Large intestine (tissue), 3 donors: ENCODE results near the gene PTPN18. TPM values are rescaled to one million over a fixed set of nuclear protein-coding genes. Genes with fewer than 3 reads are reported as not detected.

Experiments used
- DNase-seq, 2 donors: peaks; one replicate each; pipeline versions ENCODE4 v3.0.0 to v3.0.0-alpha.2; 2013
- H3K27ac ChIP-seq: one replicate; pipeline ENCODE4 v1.5.1; 2013; ENCODE audit warnings: low read length
- H3K27me3 ChIP-seq: 2 replicates; pipeline ENCODE4 v1.6.1; 2013; ENCODE audit warnings: low read length; ENCODE audit not compliant: control insufficient read depth, insufficient read depth
- H3K36me3 ChIP-seq: 2 replicates; pipeline ENCODE4 v1.6.1; 2013; ENCODE audit warnings: low read length; ENCODE audit not compliant: control insufficient read depth, insufficient read depth
- H3K4me1 ChIP-seq: one replicate; pipeline ENCODE4 v1.6.1; 2013; ENCODE audit warnings: low read length; ENCODE audit not compliant: control insufficient read depth, insufficient read depth
- H3K4me3 ChIP-seq: one replicate; pipeline ENCODE4 v1.5.1; 2013; ENCODE audit warnings: low read length
- H3K9me3 ChIP-seq: one replicate; pipeline ENCODE4 v1.6.1; 2013; ENCODE audit warnings: mild to moderate bottlenecking, low read depth, low read length, moderate library complexity; ENCODE audit not compliant: control insufficient read depth
- WGBS: methylation state at CpG from one replicate; pipeline ENCODE4 v1.1.5; 2013; ENCODE audit warnings: low lambda C conversion rate; ENCODE audit not compliant: insufficient coverage; 5-methylcytosine and 5-hydroxymethylcytosine counted together
- polyA plus RNA-seq: library from polyadenylated mRNA; unstranded; fragments of 120-200 nt; gene quantifications from one replicate; pipeline ENCODE4 v1.2.1, GENCODE V29; 2013

PTPN18 gene
- polyA plus RNA-seq, 1 donor, result 64.4 TPM

GRCh38 chr2:130372833-130373807 lies 17.3 kb downstream of the PTPN18 start:
- Histone ChIP-seq H3K4me1 (peaks cover 4% of the 10 kb centered on the region), H3K36me3 (peaks cover 22% of the 10 kb centered on the region), H3K9me3 (no peaks in the 10 kb centered on the region), H3K4me3 (peak overlapping the region; percentile 70), H3K27ac (peak overlapping the region; percentile 76), H3K27me3 (no peaks in the 10 kb centered on the region)
- 80% methylated on average over 1 of the region's 24 CpGs for WGBS
- DNase-seq, result no peak

- Histone ChIP-seq H3K36me3 (peaks cover 22% of the 10 kb centered on the region), H3K27ac (no peak overlapping the region), H3K27me3 (no peaks in the 10 kb centered on the region), H3K4me3 (no peak overlapping the region), H3K4me1 (peaks cover 4% of the 10 kb centered on the region), H3K9me3 (no peaks in the 10 kb centered on the region)
- DNase-seq, result no peak
- WGBS, result 100% methylated on average over 1 of the region's 3 CpGs
Measured at GRCh38 chr2:130373808-130374365, 18.0 kb downstream of the PTPN18 start.

GRCh38 chr2:130374587-130375290 lies 18.9 kb downstream of the PTPN18 start:
- H3K36me3 ChIP-seq, result peaks cover 21% of the 10 kb centered on the region
- no CpG with 5 or more reads among the region's 9 CpGs for WGBS
- H3K4me1 ChIP-seq, result peaks cover 4% of the 10 kb centered on the region
- H3K27me3 ChIP-seq, result no peaks in the 10 kb centered on the region
- DNase-seq, result no peak
- H3K4me3 ChIP-seq, result no peak overlapping the region
- no peaks in the 10 kb centered on the region for H3K9me3 ChIP-seq
- H3K27ac ChIP-seq, result no peak overlapping the region

- WGBS, result 100% methylated on average over 2 of the region's 19 CpGs
- no peaks in the 10 kb centered on the region for H3K9me3 ChIP-seq
- no peak overlapping the region for H3K27ac ChIP-seq
- H3K36me3 ChIP-seq, result peaks cover 16% of the 10 kb centered on the region
- no peak for DNase-seq
- peaks cover 4% of the 10 kb centered on the region for H3K4me1 ChIP-seq
- no peaks in the 10 kb centered on the region for H3K27me3 ChIP-seq
- H3K4me3 ChIP-seq, result no peak overlapping the region
Measured at GRCh38 chr2:130375291-130376266, 19.7 kb downstream of the PTPN18 start.

GRCh38 chr2:130376433-130377293 lies 20.8 kb downstream of the PTPN18 start:
- Histone ChIP-seq H3K4me1 (peaks cover 4% of the 10 kb centered on the region), H3K27me3 (no peaks in the 10 kb centered on the region), H3K4me3 (no peak overlapping the region), H3K9me3 (no peaks in the 10 kb centered on the region), H3K27ac (no peak overlapping the region), H3K36me3 (peaks cover 12% of the 10 kb centered on the region)
- 100% methylated on average over 1 of the region's 11 CpGs for whole genome bisulfite sequencing
- DNase-seq, result no peak

- DNase-seq, result no peak
- peaks cover 4% of the 10 kb centered on the region for H3K4me1 ChIP-seq
- H3K36me3 ChIP-seq, result peaks cover 12% of the 10 kb centered on the region
- no peaks in the 10 kb centered on the region for H3K27me3 ChIP-seq
- no CpG with 5 or more reads among the region's 5 CpGs for WGBS
- no peak overlapping the region for H3K27ac ChIP-seq
- H3K9me3 ChIP-seq, result no peaks in the 10 kb centered on the region
- no peak overlapping the region for H3K4me3 ChIP-seq
Measured at GRCh38 chr2:130377491-130377890, 21.6 kb downstream of the PTPN18 start.

GRCh38 chr2:130378206-130378897 lies 22.5 kb downstream of the PTPN18 start:
- no peak overlapping the region for H3K4me3 ChIP-seq
- no peaks in the 10 kb centered on the region for H3K4me1 ChIP-seq
- no peaks in the 10 kb centered on the region for H3K9me3 ChIP-seq
- WGBS, result no CpG with 5 or more reads among the region's 3 CpGs
- peaks cover 12% of the 10 kb centered on the region for H3K36me3 ChIP-seq
- H3K27ac ChIP-seq, result no peak overlapping the region
- H3K27me3 ChIP-seq, result no peaks in the 10 kb centered on the region
- DNase-seq, result no peak

GRCh38 chr2:130378898-130379214 lies 23.0 kb downstream of the PTPN18 start:
- H3K27me3 ChIP-seq, result no peaks in the 10 kb centered on the region
- no peaks in the 10 kb centered on the region for H3K9me3 ChIP-seq
- no peaks in the 10 kb centered on the region for H3K4me1 ChIP-seq
- H3K27ac ChIP-seq, result no peak overlapping the region
- no peak overlapping the region for H3K4me3 ChIP-seq
- DNase-seq, result no peak
- WGBS, result no CpG with 5 or more reads among the region's 3 CpGs
- peaks cover 12% of the 10 kb centered on the region for H3K36me3 ChIP-seq
